IMR-90 (cell line): ENCODE measurements around the gene POLR1C. TPM values are rescaled to one million over a fixed set of nuclear protein-coding genes. Genes with fewer than 3 reads are reported as not detected.

Source experiments
- ATAC-seq: fragments of 200-7000 bp; cut with Tn5 transposase; 2 replicates; pipeline ENCODE4 v1.9.1; 2020; ENCODE audit warnings: low read depth, mild to moderate bottlenecking, moderate library complexity
- BruUV-seq: library from RNA; stranded (reverse); fragments of 400-500 nt; replicated peaks from 2 replicates; lab custom pipeline; 2021; lab: Mats Ljungman, UMichigan
- CTCF ChIA-PET: fragments of 300-600 bp; formaldehyde crosslinking; extraction: SDS; loops from one replicate; lab custom pipeline; 2021; ENCODE audit warnings: antibody characterized with exemption; lab: Yijun Ruan, JAX
- POLR2A ChIA-PET: fragments of 300-600 bp; sonication (Branson Sonifier 250); formaldehyde crosslinking; loops from one replicate; lab custom pipeline; 2022; ENCODE audit warnings: antibody characterized with exemption; ENCODE audit not compliant: unreplicated experiment; lab: Charles Lee
- DNase-seq: peaks from one replicate; pipeline ENCODE4 v3.0.0; 2013
- H2AFZ ChIP-seq: replicated peaks from 2 replicates; pipeline ENCODE3; 2013; ENCODE audit warnings: low read length, mild to moderate bottlenecking; ENCODE audit not compliant: poor library complexity
- H2AK5ac ChIP-seq: 2 replicates; pipeline ENCODE4 v1.6.1; 2013; ENCODE audit warnings: low read depth, low read length, inconsistent platforms
- H2AK9ac ChIP-seq: replicated peaks from 2 replicates; pipeline ENCODE3; 2013; ENCODE audit warnings: mild to moderate bottlenecking, low read depth, low read length, moderate library complexity; ENCODE audit not compliant: poor library complexity
- H2BK120ac ChIP-seq: 2 replicates; pipeline ENCODE4 v1.6.1; 2013; ENCODE audit warnings: low read depth, low read length, inconsistent platforms
- H2BK15ac ChIP-seq: 3 replicates; pipeline ENCODE4 v1.6.1; 2013; ENCODE audit warnings: low read depth, low read length, inconsistent platforms
- H2BK20ac ChIP-seq: 2 replicates; pipeline ENCODE4 v1.6.1; 2013; ENCODE audit warnings: low read depth, mild to moderate bottlenecking, inconsistent platforms, low read length, moderate library complexity
- H2BK5ac ChIP-seq: 2 replicates; pipeline ENCODE4 v1.6.1; 2013; ENCODE audit warnings: mild to moderate bottlenecking, low read depth, low read length, inconsistent platforms; ENCODE audit not compliant: poor library complexity, severe bottlenecking
- H3K14ac ChIP-seq: replicated peaks from 2 replicates; pipeline ENCODE4 v1.6.1; 2013; ENCODE audit warnings: low read depth, low read length, inconsistent platforms
- H3K18ac ChIP-seq: 2 replicates; pipeline ENCODE4 v1.6.1; 2013; ENCODE audit warnings: low read depth, low read length, control low read depth
- H3K23ac ChIP-seq: 2 replicates; pipeline ENCODE4 v1.6.1; 2013; ENCODE audit warnings: low read depth, low read length, inconsistent platforms
- H3K27ac ChIP-seq: 2 replicates; pipeline ENCODE4 v1.5.1; 2013; ENCODE audit warnings: mild to moderate bottlenecking, control low read depth, low read length; ENCODE audit not compliant: insufficient read depth
- H3K27me3 ChIP-seq: 2 replicates; pipeline ENCODE4 v1.6.1; 2013; ENCODE audit warnings: low read length; ENCODE audit not compliant: control insufficient read depth, insufficient read depth
- H3K36me3 ChIP-seq: 2 replicates; pipeline ENCODE4 v1.6.1; 2013; ENCODE audit warnings: low read length, mixed read lengths; ENCODE audit not compliant: control insufficient read depth, insufficient read depth
- H3K4ac ChIP-seq: 2 replicates; pipeline ENCODE4 v1.6.1; 2013; ENCODE audit warnings: low read depth, low read length, inconsistent platforms
- H3K4me1 ChIP-seq: 2 replicates; pipeline ENCODE4 v1.6.1; 2013; ENCODE audit warnings: low read length, mixed read lengths; ENCODE audit not compliant: control insufficient read depth, insufficient read depth
- H3K4me2 ChIP-seq: 2 replicates; pipeline ENCODE4 v1.6.1; 2013; ENCODE audit warnings: low read depth, mild to moderate bottlenecking, control low read depth, low read length, moderate library complexity
- H3K4me3 ChIP-seq: 2 replicates; pipeline ENCODE4 v1.5.1; 2013; ENCODE audit warnings: low read depth, mild to moderate bottlenecking, control low read depth, low read length, moderate library complexity; ENCODE audit not compliant: insufficient read depth
- H3K56ac ChIP-seq: 2 replicates; pipeline ENCODE4 v1.6.1; 2013; ENCODE audit warnings: low read length, inconsistent platforms; ENCODE audit not compliant: insufficient read depth; ENCODE audit errors: extremely low read depth
- H3K79me1 ChIP-seq, 2 experiments: 2 replicates each; pipeline ENCODE4 v1.6.1; 2013; ENCODE audit warnings: low read length in 2 of 2, inconsistent platforms in 1 of 2, low read depth in 1 of 2
- H3K9ac ChIP-seq: 2 replicates; pipeline ENCODE4 v1.6.1; 2013; ENCODE audit warnings: low read depth, low read length, control low read depth
- H3K9me1 ChIP-seq: 2 replicates; pipeline ENCODE4 v1.6.1; 2013; ENCODE audit warnings: low read length, inconsistent platforms; ENCODE audit not compliant: insufficient read depth
- H3K9me3 ChIP-seq: 2 replicates; pipeline ENCODE4 v1.6.1; 2013; ENCODE audit warnings: low read length; ENCODE audit not compliant: control insufficient read depth, insufficient read depth
- H4K20me1 ChIP-seq: 2 replicates; pipeline ENCODE4 v1.6.1; 2013; ENCODE audit warnings: low read length, inconsistent platforms; ENCODE audit not compliant: insufficient read depth
- H4K5ac ChIP-seq: 2 replicates; pipeline ENCODE4 v1.6.1; 2013; ENCODE audit warnings: mild to moderate bottlenecking, low read depth, low read length, control low read depth
- H4K8ac ChIP-seq, 2 experiments: 2 replicates each; pipeline ENCODE4 v1.6.1; 2013; ENCODE audit warnings: low read depth in 2 of 2, low read length in 2 of 2, control low read depth in 1 of 2, inconsistent platforms in 1 of 2
- H4K91ac ChIP-seq: 2 replicates; pipeline ENCODE4 v1.6.1; 2013; ENCODE audit warnings: low read depth, low read length, inconsistent platforms; ENCODE audit not compliant: insufficient read depth
- CEBPB ChIP-seq: IDR thresholded peaks from 2 replicates; pipeline ENCODE4 v1.6.1; 2012; ENCODE audit warnings: low read depth, low read length, improper control_type of control experiment
- FOS ChIP-seq: fragments of 150-350 bp; IDR thresholded peaks from 2 replicates; pipeline ENCODE4 v1.6.1; 2016; ENCODE audit warnings: low read depth, low read length
- WGBS, 2 experiments: methylation state at CpG; one replicate each; pipeline versions ENCODE4 v1.1.5 to v1.1.7; 2013; ENCODE audit warnings: missing lambda C conversion rate in 2 of 2; ENCODE audit not compliant: insufficient read length in 1 of 2; ENCODE audit errors: extremely low coverage in 2 of 2; 5-methylcytosine and 5-hydroxymethylcytosine counted together
- dilution Hi-C: fragments of 300-500 bp; cut with HindIII; formaldehyde crosslinking; loops from one replicate; pipeline ENCODE4 v1.14.3; 2018; ENCODE audit warnings: low sequenced_read_pairs; ENCODE audit not compliant: unreplicated experiment
- in situ Hi-C: fragments of 300-500 bp; cut with MboI; formaldehyde crosslinking; loops from 3 replicates; pipeline ENCODE4 v1.14.3; 2019; ENCODE audit warnings: low sequenced_read_pairs, inconsistent platforms, mixed read lengths
- intact Hi-C: fragments of 100-400 bp; cut with micrococcal nuclease; formaldehyde crosslinking; loops from 2 replicates; pipeline ENCODE4 v1.10.0; 2022
- polyA plus RNA-seq, 3 experiments: library from polyadenylated mRNA; depleted of rRNA; stranded (reverse); fragments of >200 nt; gene quantifications; 2 replicates each; pipeline ENCODE4 v1.2.3, GENCODE V29; 2012; ENCODE audit warnings: low replicate concordance in 1 of 3
- total RNA-seq: library from RNA; depleted of rRNA; stranded (reverse); fragments of >200 nt; gene quantifications from 2 replicates; pipeline ENCODE4 v1.2.3, GENCODE V29; 2012

POLR1C gene
- total and polyA plus RNA-seq, 2 of the 4 experiments (the other 2 are of a cell fraction), result 46.1 to 72.6 TPM

DNA sequence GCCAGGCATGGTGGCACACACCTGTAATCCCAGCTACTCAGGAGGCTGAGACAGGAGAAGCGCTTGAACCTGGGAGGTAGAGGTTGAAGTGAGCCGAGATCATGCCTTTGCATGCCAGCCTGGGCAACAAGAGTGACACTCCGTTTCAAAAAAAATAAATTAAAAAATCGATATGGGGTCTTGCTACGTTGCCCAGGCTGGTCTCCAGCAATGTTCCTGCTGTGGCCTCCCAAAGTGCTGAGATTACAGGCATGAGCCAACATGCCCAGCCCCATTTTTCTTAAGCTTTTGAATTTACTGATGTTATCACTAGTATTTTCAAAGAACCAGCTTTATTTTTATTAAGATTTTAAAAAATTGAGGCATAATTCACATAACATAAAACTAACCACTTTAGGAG is 23.6 kb downstream of the POLR1C start:
- H3K27ac ChIP-seq, result no peak overlapping the region
- no peak overlapping the region for H3K56ac ChIP-seq
- 100% methylated on average over 1 of the region's 5 CpGs; no CpG with 5 or more reads in 1 of the 2 experiments for WGBS, 2 experiments
- H4K91ac ChIP-seq, result no peak overlapping the region
- no peak overlapping the region for H2BK15ac ChIP-seq
- no peak overlapping the region for H3K9ac ChIP-seq
- no peak overlapping the region for H4K5ac ChIP-seq
- no peak overlapping the region for H3K4me2 ChIP-seq
- H3K4ac ChIP-seq, result no peak overlapping the region
- POLR2A ChIA-PET, result no interaction called here
- H2AFZ ChIP-seq, result no peak overlapping the region
- intact Hi-C loops (no loop called here), in situ Hi-C loops (no loop called here), dilution Hi-C loops (no loop called here)
- H2BK120ac ChIP-seq, result no peak overlapping the region
- no peak overlapping the region for H2BK20ac ChIP-seq
- no peak overlapping the region for H3K23ac ChIP-seq
- H3K4me1 ChIP-seq, result no peaks in the 10 kb centered on the region
- no peak overlapping the region for H2BK5ac ChIP-seq
- H3K27me3 ChIP-seq, result no peaks in the 10 kb centered on the region
- H3K79me1 ChIP-seq, result no peaks in the 10 kb centered on the region
- TF ChIP-seq CEBPB (no peak), FOS (no peak)
- H4K8ac ChIP-seq, result no peak overlapping the region
- ATAC-seq (no peak), DNase-seq (no peak)
- no peaks in the 10 kb centered on the region for H4K20me1 ChIP-seq
- H3K18ac ChIP-seq, result no peak overlapping the region
- H3K9me3 ChIP-seq, result no peaks in the 10 kb centered on the region
- no peaks in the 10 kb centered on the region for H3K9me1 ChIP-seq
- no peak overlapping the region for H3K14ac ChIP-seq
- CTCF ChIA-PET, result no interaction called here
- H2AK9ac ChIP-seq, result no peak overlapping the region
- BruUV-seq, result no TSS peak
- H3K4me3 ChIP-seq, result no peak overlapping the region
- peaks cover 28% of the 10 kb centered on the region for H3K36me3 ChIP-seq
- H2AK5ac ChIP-seq, result no peak overlapping the region
